ENCODE results near the gene LCLAT1.
"Not testable (repeated sequence)": the region's sequence is repeated elsewhere in the genome, so short reads cannot be mapped to it uniquely, and the experiment has no call there.

The LCLAT1 gene

DNA sequence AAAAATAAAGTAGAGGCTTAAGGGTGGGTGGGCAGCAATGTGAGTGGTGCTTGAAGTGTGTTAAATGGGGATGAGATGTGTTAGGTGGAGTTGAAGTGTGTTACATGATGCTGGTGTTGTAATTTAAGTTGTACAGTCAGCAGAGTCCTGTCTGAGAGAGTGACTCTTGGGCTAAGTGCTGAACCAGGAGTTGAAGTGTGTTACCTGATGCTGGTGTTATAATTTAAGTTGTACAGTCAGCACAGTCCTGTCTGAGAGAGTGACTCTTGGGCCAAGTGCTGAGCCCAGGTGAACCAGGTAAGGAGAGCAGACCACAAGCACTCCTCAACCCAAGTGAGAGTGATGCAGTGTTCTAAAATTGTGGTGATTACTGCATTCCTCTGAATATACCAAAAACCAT is 40.6 kb downstream of the LCLAT1 start:
- DNase-seq (ENCODE audit: low read depth in 2 of 2): no peak

DNA sequence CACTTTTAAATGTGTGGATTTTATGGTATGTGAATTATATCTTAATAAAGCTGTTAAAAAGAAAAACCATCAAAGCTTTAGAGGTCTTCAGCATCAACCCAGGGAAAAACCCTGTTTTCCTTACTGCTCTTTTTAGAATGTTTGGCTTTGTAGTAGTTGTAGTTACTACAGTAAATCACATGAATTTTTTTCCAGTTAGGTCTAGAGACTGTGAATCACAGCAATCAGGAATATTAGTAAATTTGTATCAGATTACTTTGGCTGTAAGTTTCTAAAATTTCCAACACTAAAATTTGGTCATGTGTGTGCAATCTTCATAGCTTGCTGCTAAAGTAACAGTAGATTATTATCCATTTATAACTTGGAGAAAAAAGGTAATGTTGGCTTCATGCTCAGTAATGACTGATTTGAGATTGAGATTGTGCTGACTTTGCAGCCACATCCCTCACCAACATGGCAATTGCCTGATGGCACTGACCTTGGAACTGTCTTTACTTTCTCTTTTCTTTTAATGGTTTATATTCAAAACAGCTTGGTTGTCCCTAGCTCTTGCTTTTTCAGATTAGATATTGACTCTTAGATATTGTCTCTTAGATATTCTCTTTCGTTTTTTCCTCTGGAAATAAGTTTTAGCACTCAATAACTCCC is 41.1 kb downstream of the LCLAT1 start:
- DNase-seq (ENCODE audit: low read depth in 2 of 2): no peak

DNA sequence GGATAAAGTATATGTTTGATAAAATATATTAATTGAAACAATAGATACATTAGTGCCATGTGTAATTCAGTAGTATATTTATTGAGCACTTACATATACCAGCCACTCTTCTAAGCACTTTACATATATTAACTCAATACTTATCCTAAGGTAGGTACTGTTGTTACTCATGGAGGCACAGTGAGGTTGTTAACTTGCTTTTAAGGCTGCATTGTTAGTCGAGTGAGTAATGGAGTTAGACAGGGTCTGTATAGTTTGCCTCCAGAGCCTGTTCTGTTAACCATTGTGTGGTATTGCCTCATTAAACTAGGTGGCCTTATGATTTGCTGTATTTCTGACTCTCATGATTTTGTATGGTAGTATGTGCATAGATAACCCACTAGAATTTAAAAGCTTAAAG is 44.2 kb downstream of the LCLAT1 start:
- DNase-seq (ENCODE audit: low read depth in 2 of 2): no peak

DNA sequence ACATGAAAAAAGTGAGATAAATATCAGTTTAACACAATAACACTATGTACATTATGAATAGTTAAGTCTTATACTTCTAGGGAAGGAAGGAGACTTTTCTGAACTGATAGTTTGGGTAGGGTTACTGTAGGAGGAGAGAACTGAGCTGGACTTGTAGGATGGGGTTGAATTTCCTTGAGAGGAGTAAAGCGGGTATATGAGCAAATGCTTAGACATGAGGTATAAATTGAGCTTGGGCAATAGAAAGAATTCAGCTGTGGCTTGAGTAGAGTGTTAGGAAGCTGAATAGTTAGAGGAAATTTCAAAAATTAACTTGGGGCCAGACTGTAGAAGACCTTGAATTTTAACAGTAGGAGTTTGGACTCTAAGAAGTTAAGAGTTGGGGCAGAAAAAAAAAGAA is 45.1 kb downstream of the LCLAT1 start:
- no peak for DNase-seq (ENCODE audit: low read depth in 2 of 2)

DNA sequence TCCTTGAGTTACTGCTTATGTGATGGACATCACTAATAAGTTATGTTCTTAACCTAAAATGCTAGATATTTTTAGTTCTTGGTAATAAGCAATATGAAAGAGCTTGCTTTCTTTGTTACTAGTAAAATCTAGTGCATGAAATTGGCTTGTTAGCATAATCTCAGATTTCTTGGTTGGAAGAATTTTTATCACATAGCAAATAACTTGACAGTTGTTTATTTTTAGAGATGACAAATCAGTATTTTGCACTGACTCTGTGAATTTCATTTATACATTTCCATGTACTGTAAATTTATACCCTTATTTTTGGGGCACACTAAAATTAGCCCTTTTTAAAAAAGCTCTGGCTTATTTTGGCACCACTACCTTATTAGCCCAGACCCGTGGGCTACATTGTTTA is 45.6 kb downstream of the LCLAT1 start:
- DNase-seq (ENCODE audit: low read depth in 2 of 2): no peak

DNA sequence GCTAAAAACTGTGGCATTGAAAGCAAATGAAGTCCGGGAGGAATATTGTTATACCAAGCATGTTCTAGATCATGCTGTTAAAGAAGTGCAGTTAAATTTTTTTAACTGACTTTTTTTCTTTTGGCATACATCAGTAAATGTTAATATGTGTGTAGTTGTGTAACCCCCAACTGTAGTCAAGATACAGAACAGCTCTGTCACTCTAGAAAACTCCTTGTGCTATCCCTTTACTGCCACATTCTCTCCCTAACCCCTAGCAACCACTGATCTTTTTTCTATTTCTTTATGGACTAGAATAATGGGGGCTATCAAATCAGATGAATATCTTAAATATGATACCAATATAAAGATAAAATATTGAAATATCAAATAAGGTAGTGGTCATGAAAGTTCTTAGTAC is 46.4 kb downstream of the LCLAT1 start:
- DNase-seq (ENCODE audit: low read depth in 2 of 2): no peak

DNA sequence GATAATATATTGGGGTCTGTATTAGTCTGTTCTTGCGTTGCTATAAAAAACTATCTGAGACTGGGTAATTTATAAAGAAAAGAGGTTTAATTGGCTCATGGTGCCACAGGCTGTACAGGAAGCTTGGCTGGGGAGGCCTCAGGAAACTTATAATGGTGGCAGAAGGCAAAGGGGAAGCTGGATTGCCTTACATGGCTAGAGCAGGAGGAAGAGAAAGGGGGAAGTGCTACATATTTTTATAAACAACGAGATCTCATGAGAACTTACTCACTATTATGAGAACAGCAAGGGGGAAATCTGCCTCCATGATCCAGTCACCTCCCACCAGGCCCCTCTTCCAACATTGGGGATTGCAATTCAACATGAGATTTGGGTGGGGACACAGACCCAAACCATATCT is 48.9 kb downstream of the LCLAT1 start:
- DNase-seq (ENCODE audit: low read depth in 2 of 2): not testable (repeated sequence)

DNA sequence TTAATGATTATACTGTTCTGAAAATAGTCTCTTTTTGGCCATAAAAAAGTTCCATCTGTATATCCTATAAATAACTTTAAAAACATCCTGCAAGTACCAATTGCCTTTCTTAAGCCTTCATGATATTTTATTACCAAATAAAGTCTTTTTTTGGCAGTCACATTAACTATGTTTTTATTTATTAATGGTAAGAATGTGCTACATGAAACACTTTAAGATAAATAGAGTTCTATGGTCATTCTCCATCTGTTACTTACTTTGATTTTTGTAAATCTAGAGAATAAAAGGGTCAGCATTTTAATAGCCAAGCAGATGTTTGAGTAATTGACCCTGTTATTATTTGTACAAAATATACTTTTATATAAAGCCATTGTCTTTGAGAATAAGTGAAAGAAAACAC is 52.6 kb downstream of the LCLAT1 start:
- DNase-seq (ENCODE audit: low read depth in 2 of 2): no peak

DNA sequence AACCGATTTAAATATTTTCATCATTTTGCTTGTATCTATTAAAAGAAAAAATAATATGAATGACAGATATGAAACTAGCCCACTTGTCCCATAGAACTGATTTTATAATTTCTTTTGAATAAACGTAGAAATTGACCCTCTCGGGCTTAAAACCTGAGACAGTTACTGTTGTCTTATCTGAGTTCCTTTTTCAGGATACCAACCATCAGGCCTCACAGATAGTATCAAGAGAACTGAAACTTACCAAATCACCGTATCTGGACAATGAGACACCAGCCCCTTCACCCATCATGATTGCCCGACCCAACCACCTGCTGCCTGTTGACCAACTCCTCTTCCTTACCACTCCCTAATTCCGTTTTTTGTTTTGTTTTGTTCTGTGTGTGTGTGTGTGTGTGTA is 53.7 kb downstream of the LCLAT1 start:
- DNase-seq (ENCODE audit: low read depth in 2 of 2): no peak

DNA sequence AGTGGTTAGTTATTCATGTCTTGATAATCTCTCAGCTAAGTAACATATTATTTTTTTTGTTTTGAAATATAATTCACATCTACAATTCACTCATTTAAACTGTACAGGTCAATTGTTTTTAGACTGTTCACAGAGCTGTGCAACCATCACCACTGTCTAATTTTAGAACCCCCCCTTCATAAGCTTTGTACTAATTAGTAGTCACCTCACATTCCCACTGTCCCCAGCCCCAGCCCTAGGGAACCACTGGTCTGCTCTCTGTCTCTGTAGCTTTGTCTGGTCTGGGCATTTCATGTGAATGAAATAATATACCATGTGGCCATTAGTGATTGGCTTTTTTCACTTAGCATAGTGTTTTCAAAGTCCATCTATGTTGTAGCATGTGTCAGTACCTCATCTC is 55.3 kb downstream of the LCLAT1 start:
- no peak for DNase-seq (ENCODE audit: low read depth in 2 of 2)

DNA sequence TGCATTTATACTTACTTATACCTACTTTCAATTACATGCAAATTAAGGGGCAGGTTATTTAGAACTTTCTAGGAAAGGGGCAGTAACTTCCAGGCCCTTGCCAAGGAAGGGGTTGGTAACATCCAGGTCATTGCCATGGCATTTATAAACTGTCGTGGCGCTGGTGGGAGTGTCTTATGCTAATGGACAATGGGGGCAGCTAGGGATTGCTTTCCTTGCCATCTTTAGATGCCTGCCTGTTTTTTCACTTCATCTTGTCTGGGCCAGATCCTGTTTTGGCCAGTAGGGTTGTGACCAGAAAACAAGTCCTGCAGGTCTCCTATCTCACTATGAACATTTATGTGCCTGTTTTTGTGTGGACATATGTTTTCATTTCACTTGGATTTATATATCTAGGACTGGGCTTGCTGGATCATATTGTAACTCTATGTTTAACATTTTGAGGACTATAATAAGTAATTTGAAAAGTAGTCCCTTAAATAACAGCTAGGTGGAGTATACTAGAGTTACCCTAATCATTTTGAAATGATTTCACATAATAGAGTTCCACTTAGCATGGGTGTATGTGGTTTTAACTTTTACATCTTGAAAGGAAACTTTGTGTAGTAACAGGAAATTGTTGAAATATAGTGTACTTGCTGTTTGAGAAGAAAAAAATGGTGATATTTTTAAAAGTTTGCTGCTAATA is 56.1 kb downstream of the LCLAT1 start:
- no peak for DNase-seq (ENCODE audit: low read depth in 2 of 2)

DNA sequence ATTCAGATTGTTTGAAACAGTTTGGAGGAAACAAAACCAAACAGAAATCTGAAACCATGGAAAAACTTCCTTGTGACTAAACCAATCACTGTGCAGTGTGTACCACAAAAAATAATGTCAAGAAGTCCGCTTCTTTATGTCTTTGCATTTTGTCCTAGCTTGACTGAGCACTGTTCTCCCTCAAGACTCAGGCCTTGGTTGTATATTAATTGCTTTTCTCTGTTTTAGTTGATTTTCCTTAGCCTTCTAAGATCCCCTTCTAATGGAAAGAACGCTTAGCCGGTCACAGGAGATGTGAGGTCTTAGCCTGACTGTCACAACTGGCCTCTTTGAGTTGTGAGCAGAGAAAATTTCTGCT is 56.6 kb downstream of the LCLAT1 start:
- no peak for DNase-seq (ENCODE audit: low read depth in 2 of 2)

DNA sequence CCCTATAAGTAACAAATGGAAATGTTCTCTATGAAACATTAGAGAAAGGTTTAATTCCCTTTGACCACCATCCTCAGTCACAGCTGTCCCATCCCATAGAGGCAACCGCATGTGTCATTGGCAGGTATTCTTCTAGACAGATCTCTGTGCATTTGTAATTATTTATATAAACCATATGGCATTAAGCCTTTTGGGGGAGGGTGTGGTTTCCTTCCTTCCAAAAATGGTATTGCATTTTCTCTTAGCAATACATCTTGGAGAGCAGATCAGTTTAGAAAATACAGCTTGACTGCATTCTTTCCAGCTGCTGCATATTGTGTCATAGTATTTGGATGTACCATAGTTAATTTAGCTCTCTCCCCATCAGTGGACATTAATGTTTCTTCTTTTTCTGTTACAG is 57.7 kb downstream of the LCLAT1 start:
- no peak for DNase-seq (ENCODE audit: low read depth in 2 of 2)

DNA sequence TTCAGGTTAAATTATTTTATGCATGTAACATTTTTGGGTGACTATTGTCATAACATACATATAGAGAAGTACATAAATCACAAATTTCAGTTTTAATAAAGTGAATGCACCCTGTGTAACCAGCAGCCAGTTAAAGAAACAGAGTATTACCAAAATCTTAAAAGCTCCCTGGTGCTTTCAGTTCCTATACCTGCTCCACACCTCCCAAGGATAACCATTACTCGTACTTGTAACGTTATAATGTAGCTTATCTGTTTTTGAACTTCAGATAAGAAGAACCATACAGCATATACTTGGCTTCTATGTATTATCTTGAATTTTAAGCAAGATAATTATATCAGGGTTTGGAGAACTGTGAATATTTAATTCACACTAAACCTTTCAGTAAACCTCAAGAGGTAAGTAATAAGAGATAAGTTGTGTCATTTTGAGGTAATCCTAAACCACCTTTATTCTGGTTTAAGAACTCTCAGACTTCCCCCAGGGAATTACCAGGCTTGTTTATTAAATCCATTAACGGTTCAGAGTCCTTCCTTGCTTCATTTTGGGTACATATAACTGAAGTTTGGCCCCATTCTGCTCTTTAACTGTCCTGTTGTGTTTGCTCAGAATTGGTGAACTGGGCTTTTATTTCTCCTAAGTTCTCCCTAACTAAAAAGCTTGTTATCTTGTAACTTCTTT is 58.6 kb downstream of the LCLAT1 start:
- no peak for DNase-seq (ENCODE audit: low read depth in 2 of 2)

DNA sequence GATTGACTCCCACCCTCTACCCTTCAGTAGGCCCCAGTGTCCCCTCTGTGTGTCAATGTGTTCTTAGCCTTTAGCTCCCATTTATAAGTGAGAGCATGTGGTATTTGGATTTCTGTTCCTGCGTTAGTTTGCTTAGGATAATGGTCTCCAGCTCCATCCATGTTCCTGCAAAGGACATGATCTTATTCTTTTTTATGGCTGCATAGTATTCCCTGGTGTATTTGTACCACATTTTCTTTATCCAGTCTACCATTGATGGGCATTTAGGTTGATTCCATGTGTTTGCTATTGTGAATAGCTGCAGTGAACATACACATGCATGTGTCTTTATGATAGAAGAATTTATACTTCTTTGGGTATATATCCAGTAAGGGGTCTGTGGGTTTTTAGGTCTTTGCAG is 60.4 kb downstream of the LCLAT1 start:
- not testable (repeated sequence) for DNase-seq (ENCODE audit: low read depth in 2 of 2)

DNA sequence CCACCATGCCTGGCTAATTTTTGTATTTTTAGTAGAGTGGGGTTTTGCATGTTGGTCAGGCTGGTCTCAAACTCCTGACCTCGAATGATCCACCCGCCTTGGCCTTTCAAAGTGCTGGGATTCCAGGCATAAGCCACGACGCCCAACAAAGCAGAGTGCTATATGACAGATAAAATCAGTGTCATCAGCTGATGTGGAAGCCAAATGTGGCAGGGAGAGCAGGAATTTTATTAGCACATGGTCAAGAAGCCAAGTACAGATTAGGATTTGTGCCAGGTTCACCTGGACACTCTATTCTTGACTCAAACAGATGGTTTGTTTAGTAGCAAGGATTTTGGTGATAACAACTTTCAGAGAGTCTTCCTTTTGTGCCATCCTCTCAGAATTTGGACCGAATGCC is 62.7 kb downstream of the LCLAT1 start:
- no peak for DNase-seq (ENCODE audit: low read depth in 2 of 2)

DNA sequence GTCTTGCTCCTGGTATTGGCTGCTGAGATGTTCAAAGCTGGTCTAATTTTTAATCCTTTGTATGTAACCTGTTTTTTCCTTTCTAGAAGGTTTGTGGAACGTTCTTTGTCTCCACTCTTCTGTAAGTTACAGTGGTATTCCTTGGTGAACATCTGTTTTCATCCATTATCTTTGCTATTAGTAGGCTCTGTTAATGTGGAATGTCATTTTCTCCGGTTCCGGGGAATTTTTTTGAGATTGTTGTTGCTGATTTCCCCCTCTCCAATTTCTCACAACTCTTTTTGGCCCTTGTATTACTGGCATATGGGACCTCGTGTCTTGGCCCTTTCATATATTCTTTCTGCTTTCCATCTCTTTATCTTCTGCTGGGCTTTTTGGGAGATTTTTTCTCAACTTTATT is 63.4 kb downstream of the LCLAT1 start:
- no peak for DNase-seq (ENCODE audit: low read depth in 2 of 2)

DNA sequence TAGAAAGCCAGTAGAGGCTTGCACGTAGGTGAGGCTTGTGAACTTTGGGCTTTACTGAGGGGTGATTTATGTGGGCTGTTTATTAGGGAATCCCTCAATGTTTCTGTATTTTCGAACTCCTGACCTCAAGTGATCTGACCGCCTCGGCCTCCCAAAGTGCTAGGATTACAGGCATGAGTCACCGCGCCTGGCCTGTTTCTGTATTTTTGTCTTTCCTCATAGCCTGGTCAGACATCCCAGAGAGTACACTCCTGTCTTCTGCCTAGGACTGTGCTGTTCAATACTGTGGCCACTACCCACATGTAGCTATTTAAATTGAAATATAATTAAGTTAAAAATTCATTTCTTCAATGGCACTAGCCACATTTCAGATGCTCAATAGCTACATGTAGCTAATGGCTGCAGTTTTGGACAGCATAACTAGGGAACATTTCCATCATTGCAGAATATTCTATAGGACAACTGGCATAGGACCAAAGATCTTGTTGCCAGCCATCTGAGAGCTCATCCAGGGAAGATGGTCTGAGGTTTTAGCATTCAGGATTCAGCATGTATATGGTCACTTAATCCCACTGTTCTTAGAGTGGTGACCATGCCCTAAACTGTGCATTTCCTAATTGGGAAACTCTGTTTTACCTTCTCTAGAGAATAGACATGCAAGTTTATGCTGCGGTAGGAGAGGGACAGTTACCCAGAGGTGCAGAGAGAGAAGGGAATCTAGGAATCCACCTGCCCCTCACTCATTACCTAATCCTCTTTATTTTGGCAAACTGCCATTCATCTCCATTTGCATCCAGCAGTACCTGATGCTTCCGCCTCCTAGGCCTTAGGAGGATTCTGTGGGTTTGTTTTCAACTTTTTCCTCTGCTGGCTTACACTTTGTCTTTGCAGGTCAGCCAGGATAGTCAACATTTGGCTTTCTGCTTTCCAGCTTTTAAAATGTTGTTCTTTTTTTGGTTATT is 64.4 kb downstream of the LCLAT1 start:
- DNase-seq (ENCODE audit: low read depth in 2 of 2): no peak

DNA sequence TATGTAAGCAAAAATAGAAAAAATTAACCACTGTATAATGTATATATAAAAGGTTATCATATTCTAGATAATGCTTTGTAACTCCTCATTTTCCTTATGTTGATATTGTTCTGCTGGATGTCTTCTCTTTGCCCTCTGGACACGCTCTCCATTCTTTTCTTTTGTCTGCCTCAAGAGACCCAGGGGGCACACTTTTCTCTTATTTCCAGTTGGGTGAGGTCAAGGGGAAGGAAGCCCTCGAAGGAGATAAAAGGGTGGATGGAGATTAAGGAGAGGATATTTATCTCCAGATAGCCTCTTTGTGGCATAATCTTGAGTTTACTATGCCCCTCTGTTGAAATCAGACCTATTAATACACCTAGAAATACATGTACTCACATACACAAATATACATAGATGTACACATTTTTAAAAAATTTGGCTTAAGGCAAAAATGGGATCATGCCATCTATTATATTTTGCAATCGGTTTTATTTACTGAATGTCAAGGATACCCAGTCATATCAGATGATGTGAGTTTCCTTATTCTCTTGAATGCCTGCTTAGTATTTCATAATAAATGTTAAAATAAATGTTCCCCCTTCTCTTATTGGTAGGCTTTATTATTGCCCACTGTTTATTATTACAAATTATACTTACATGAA is 65.3 kb downstream of the LCLAT1 start:
- DNase-seq (ENCODE audit: low read depth in 2 of 2): no peak

DNA sequence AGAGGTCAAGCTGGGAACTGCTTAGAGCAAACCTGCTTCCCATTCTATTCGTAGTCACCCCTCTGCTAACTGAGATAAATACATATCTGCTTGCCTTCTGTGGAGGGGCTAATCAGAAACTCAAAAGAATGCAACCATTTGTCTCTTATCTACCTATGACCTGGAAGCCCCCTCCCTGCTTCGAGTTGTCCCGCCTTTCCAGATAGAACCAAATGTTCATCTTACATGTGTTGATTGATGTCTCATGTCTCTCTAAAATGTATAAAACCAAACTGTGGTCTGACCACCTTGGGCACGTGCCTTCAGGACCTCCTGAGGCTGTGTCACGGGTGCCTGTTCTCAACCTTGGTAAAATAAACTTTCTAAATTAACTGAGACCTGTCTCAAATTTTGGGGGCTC is 66.6 kb downstream of the LCLAT1 start:
- not testable (repeated sequence) for DNase-seq (ENCODE audit: low read depth in 2 of 2)

DNA sequence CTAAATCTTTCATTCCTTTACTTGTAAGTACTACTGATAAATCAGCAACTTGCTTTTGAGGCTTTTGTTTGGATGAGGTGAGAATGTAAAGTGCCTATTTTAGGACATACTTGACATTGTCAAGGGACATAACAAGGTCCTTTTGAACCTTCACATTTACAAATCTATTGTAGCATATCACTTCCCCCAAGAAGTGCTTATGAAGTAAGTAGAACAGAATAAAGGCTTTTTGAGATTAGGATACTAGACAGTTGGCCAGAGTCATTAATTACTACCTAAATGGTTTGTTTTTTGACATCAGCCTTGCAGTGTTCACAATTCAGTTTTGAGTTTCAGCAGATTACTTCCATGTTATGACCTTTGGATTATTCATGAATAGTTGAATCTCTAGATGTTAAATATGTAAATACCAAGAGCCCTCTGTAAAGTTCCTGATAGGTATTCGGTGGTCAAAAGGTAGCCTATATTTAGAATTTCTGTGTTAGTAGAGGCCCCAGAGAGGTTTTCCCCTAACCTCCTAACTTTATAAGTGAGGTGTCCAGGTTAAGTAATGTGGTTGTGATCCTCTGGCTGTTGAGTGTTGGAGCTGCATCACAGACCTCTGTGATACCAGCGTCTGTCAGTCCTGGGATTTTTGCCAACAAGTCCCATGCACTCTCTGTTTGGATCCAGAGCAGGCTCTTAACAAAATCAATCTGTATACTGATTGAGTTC is 67.2 kb downstream of the LCLAT1 start:
- DNase-seq (ENCODE audit: low read depth in 2 of 2): no peak
